NK-92 treated with Interleukin-12 subunit alpha and Interleukin-12 subunit beta, amount 100 ng/mL, for 24 hours (cell line): ENCODE results near the gene MAP6.

ENCODE experiments used
- DNase-seq: peaks from one replicate; lab custom pipeline; 2025; lab: John Stamatoyannopoulos, UW

The MAP6 gene

GRCh38 chr11:75667255-75667830 lies 1.5 kb downstream of the MAP6 start:
- no peak for DNase-seq

- no peak for DNase-seq
Observed at GRCh38 chr11:75665990-75666389, 2.8 kb downstream of the MAP6 start.

GRCh38 chr11:75665126-75665525 lies 3.7 kb downstream of the MAP6 start:
- DNase-seq: no peak

GRCh38 chr11:75664389-75664788 lies 4.4 kb downstream of the MAP6 start:
- DNase-seq: no peak

- DNase-seq: no peak
Observed at GRCh38 chr11:75663808-75664207, 5.0 kb downstream of the MAP6 start.

GRCh38 chr11:75659836-75660235 lies 9.0 kb downstream of the MAP6 start:
- no peak for DNase-seq

GRCh38 chr11:75656044-75656727 lies 12.7 kb downstream of the MAP6 start:
- no peak for DNase-seq

GRCh38 chr11:75655605-75656004 lies 13.2 kb downstream of the MAP6 start:
- DNase-seq: no peak

- no peak for DNase-seq
Observed at GRCh38 chr11:75654314-75654713, 14.5 kb downstream of the MAP6 start.

GRCh38 chr11:75653532-75653931 lies 15.3 kb downstream of the MAP6 start:
- DNase-seq: no peak

- DNase-seq: no peak
Observed at GRCh38 chr11:75652936-75653335, 15.9 kb downstream of the MAP6 start.

GRCh38 chr11:75651218-75651617 lies 17.6 kb downstream of the MAP6 start:
- DNase-seq: no peak

GRCh38 chr11:75650167-75650723 lies 18.6 kb downstream of the MAP6 start:
- DNase-seq: no peak

- no peak for DNase-seq
Observed at GRCh38 chr11:75644946-75645345, 23.9 kb downstream of the MAP6 start.

- DNase-seq: no peak
Observed at GRCh38 chr11:75644370-75644769, 24.5 kb downstream of the MAP6 start.

GRCh38 chr11:75642402-75643113 lies 26.3 kb downstream of the MAP6 start:
- no peak for DNase-seq

GRCh38 chr11:75639762-75640181 lies 29.1 kb downstream of the MAP6 start:
- no peak for DNase-seq

- DNase-seq: no peak
Observed at GRCh38 chr11:75637998-75638397, 30.8 kb downstream of the MAP6 start.

- DNase-seq: no peak
Observed at GRCh38 chr11:75635066-75635862, 33.6 kb downstream of the MAP6 start.

GRCh38 chr11:75633409-75634066 lies 35.3 kb downstream of the MAP6 start:
- no peak for DNase-seq

- no peak for DNase-seq
Observed at GRCh38 chr11:75632962-75633361, 35.9 kb downstream of the MAP6 start.

- no peak for DNase-seq
Observed at GRCh38 chr11:75632450-75632849, 36.4 kb downstream of the MAP6 start.
